ENCODE measurements around the gene MRGPRX2. TPM values are rescaled to one million over a fixed set of nuclear protein-coding genes. Genes with fewer than 3 reads are reported as not detected.

Gene MRGPRX2
- under 1 TPM in 1 of 8 experiments, not detected in 7; 0.38 TPM for total RNA-seq

DNA sequence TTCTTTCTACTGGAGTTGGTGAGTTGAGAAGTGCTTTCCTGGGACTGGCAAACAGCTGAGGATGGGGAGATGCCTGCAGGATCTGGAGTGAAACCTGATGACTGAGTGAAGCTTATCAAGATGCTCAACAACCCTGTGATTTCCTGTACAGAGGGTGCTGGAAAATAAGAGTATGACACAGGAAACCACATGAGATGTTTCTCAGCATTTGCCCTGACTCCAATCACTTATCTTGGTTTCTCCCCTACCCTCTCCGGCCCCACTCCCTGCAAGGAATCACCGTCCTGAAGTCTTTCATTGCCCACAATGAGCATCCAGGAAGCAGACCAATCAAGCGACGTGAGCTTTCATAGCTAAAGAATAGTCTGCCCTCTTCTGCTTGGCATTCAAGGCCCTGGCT is at the start of gene MRGPRX2:
TSS of gene MRGPRX2 (minus strand) at position 89 of the 400 bp plus-strand sequence. CDS start 4,315 bp downstream, outside the sequence.
- in situ Hi-C loops (cut with MboI; ENCODE audit: low pct_unique_long_range_greater_than_20kb in 2 of 9, low sequenced_read_pairs in 9 of 9, unreplicated experiment in 9 of 9): loop anchor here in 5 of 9 experiments (25.0 kb wide), 5 partner anchors 177 to 1277 kb away; partner anchors contain the start of gene E2F8 (in 1 of the 5)
- Histone ChIP-seq H3K4me3 (no peak within 1 kb of the TSS), H3K27ac (no peak within 1 kb of the TSS), H3K4me1 (replicated peaks in 1 of 2) (no peaks in the 10 kb centered on the region)
- no peak for ATAC-seq (replicated peaks in 6 of 8)
- 60 to 88% (median 80%) methylated on average over 1 to 4 of the region's 4 CpGs; no CpG with 5 or more reads in 3 of the 10 experiments for WGBS, 10 experiments

- no peak overlapping the region for H3K4me3 ChIP-seq
- H3K4me1 ChIP-seq (replicated peaks in 1 of 2): no peaks in the 10 kb centered on the region
- ATAC-seq (replicated peaks in 6 of 8): no peak
- in situ Hi-C loops (cut with MboI; ENCODE audit: low pct_unique_long_range_greater_than_20kb in 2 of 9, low sequenced_read_pairs in 9 of 9, unreplicated experiment in 9 of 9): no loop called here
- no peak overlapping the region for H3K27ac ChIP-seq
- WGBS, 10 experiments: 15 to 100% (median 92%) methylated on average over 1 to 3 of the region's 3 CpGs
Measured at GRCh38 chr11:19110295-19110694, 49.8 kb upstream of the MRGPRX2 start.

GRCh38 chr11:19107125-19107524 is 46.6 kb upstream of the MRGPRX2 start:
- no peak for ATAC-seq (replicated peaks in 6 of 8)
- no peaks in the 10 kb centered on the region for H3K4me1 ChIP-seq (replicated peaks in 1 of 2)
- H3K4me3 ChIP-seq: no peak overlapping the region
- 89 to 100% (median 100%) methylated on average over 1 of the region's 1 CpG; no CpG with 5 or more reads in 3 of the 10 experiments for WGBS, 10 experiments
- no peak overlapping the region for H3K27ac ChIP-seq
- in situ Hi-C loops (cut with MboI; ENCODE audit: low pct_unique_long_range_greater_than_20kb in 2 of 9, low sequenced_read_pairs in 9 of 9, unreplicated experiment in 9 of 9): no loop called here

GRCh38 chr11:19105011-19105410 is 44.5 kb upstream of the MRGPRX2 start:
- 0 to 91% (median 50%) methylated on average over 1 of the region's 1 CpG; no CpG with 5 or more reads in 4 of the 10 experiments for WGBS, 10 experiments
- no peak overlapping the region for H3K27ac ChIP-seq
- in situ Hi-C loops (cut with MboI; ENCODE audit: low pct_unique_long_range_greater_than_20kb in 2 of 9, low sequenced_read_pairs in 9 of 9, unreplicated experiment in 9 of 9): no loop called here
- no peak overlapping the region for H3K4me3 ChIP-seq
- no peak for ATAC-seq (replicated peaks in 6 of 8)
- no peaks in the 10 kb centered on the region for H3K4me1 ChIP-seq (replicated peaks in 1 of 2)

DNA sequence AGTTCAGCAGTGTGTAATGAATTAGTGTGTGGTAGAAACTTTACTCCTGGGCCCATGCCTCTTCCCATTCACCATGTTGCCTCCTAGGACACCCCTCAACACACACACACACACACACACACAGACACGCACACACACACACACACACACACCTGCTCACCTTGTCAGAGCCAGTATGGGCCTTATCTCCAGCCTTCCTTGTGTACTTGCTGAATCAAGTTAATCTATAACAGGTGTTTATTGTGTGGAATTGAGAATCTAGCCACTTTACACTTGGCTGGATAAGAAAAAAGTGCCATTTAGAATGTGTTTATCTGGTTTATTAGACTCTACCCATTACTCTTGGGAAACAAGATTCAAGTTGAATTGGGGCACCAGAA is 42.0 kb upstream of the MRGPRX2 start:
- Histone ChIP-seq H3K4me3 (no peak overlapping the region), H3K4me1 (replicated peaks in 1 of 2) (no peaks in the 10 kb centered on the region), H3K27ac (no peak overlapping the region)
- WGBS, 10 experiments: 40 to 83% (median 40%) methylated on average over 1 of the region's 1 CpG; no CpG with 5 or more reads in 7 of the 10 experiments
- in situ Hi-C loops (cut with MboI; ENCODE audit: low pct_unique_long_range_greater_than_20kb in 2 of 9, low sequenced_read_pairs in 9 of 9, unreplicated experiment in 9 of 9): no loop called here
- no peak for ATAC-seq (replicated peaks in 6 of 8)

- 0 to 81% (median 50%) methylated on average over 1 to 4 of the region's 4 CpGs; no CpG with 5 or more reads in 1 of the 10 experiments for WGBS, 10 experiments
- H3K4me3 ChIP-seq: no peak overlapping the region
- no peak overlapping the region for H3K27ac ChIP-seq
- in situ Hi-C loops (cut with MboI; ENCODE audit: low pct_unique_long_range_greater_than_20kb in 2 of 9, low sequenced_read_pairs in 9 of 9, unreplicated experiment in 9 of 9): no loop called here
- ATAC-seq (replicated peaks in 6 of 8): no peak
- H3K4me1 ChIP-seq (replicated peaks in 1 of 2): no peaks in the 10 kb centered on the region
Measured at GRCh38 chr11:19101796-19102520, 41.4 kb upstream of the MRGPRX2 start.

DNA sequence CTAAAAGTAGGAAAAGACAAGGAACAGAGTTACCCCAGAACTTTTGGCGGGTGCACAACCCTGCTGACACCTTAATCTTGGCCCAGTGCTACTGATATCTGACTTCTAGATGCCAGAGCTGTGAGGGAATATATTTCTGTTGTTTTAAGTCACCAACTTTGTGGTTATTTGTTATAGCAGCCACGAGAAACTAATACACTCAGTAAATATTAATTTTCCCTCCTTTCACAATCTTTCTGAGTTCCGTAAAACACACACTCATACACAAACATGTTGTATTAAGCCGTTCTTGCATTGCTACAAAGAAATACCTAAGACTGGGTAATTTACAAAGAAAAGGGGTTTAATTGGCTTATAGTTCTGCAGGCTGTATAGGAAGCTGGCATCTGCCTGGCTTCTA is 40.4 kb upstream of the MRGPRX2 start:
- WGBS, 10 experiments: 19 to 100% (median 71%) methylated on average over 2 to 4 of the region's 4 CpGs; no CpG with 5 or more reads in 1 of the 10 experiments
- Histone ChIP-seq H3K27ac (no peak overlapping the region), H3K4me1 (replicated peaks in 1 of 2) (no peaks in the 10 kb centered on the region), H3K4me3 (no peak overlapping the region)
- no peak for ATAC-seq (replicated peaks in 6 of 8)
- in situ Hi-C loops (cut with MboI; ENCODE audit: low pct_unique_long_range_greater_than_20kb in 2 of 9, low sequenced_read_pairs in 9 of 9, unreplicated experiment in 9 of 9): no loop called here

DNA sequence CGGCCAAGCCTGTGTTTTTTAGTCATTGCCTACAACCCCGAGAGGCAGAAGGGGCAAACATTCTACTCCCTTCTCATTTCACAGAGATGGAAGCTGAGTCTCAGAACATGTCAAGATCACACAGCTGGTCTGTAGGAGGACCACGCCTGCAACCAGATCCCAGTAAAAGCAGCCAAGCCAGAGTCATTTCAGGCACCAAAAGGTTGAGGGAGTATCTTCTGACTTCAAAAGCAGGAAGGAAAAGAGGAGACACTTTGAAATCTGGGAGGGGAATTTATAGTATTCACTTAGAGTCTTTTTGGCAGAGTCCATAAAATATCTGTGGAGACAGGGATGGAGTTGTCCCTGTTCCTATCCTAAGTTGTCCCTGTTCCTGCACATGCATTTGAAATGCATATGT is 38.6 kb upstream of the MRGPRX2 start:
- 17 to 100% (median 67%) methylated on average over 1 to 2 of the region's 3 CpGs; no CpG with 5 or more reads in 6 of the 10 experiments for WGBS, 10 experiments
- no peak overlapping the region for H3K4me3 ChIP-seq
- no peaks in the 10 kb centered on the region for H3K4me1 ChIP-seq (replicated peaks in 1 of 2)
- no peak overlapping the region for H3K27ac ChIP-seq
- in situ Hi-C loops (cut with MboI; ENCODE audit: low pct_unique_long_range_greater_than_20kb in 2 of 9, low sequenced_read_pairs in 9 of 9, unreplicated experiment in 9 of 9): loop anchor here in 5 of 9 experiments (25.0 kb wide), 4 partner anchors 438 to 788 kb away; no protein-coding TSS in a partner anchor
- ATAC-seq (replicated peaks in 6 of 8): peak in 2 of 8 experiments; percentile 33 to 58

DNA sequence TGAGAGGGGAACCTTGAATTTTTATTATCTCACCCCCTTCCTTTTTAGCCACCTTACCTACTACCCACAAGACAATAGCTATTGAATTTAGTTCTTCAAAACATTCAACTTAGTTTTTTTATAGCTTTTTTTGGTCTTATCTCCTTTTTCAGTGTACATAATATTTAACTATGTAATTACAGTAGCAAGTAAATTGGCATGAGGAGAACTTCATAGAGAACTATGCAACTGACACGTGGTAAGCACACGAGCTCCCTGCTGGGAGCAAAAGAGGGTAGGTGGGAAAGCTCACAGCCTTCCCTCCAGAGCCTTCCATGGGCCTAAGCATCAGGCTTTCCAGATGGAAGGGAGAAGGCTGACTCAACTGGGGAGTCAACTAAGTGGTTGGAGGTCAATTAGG is 34.3 kb upstream of the MRGPRX2 start:
- in situ Hi-C loops (cut with MboI; ENCODE audit: low pct_unique_long_range_greater_than_20kb in 2 of 9, low sequenced_read_pairs in 9 of 9, unreplicated experiment in 9 of 9): loop anchor here in 5 of 9 experiments (25.0 kb wide), 4 partner anchors 442 to 792 kb away; no protein-coding TSS in a partner anchor

GRCh38 chr11:19093976-19094375 is 33.5 kb upstream of the MRGPRX2 start:
- Histone ChIP-seq H3K4me3 (no peak overlapping the region), H3K4me1 (replicated peaks in 1 of 2) (no peaks in the 10 kb centered on the region), H3K27ac (no peak overlapping the region)
- WGBS, 10 experiments: 25 to 92% (median 60%) methylated on average over 2 to 4 of the region's 4 CpGs; no CpG with 5 or more reads in 3 of the 10 experiments
- in situ Hi-C loops (cut with MboI; ENCODE audit: low pct_unique_long_range_greater_than_20kb in 2 of 9, low sequenced_read_pairs in 9 of 9, unreplicated experiment in 9 of 9): loop anchor here in 5 of 9 experiments (25.0 kb wide), 4 partner anchors 443 to 793 kb away; no protein-coding TSS in a partner anchor
- peak in 2 of 8 experiments; percentile 33 to 57 for ATAC-seq (replicated peaks in 6 of 8)

More for the DNA sequence above, 34.3 kb upstream of the MRGPRX2 start:
- WGBS, 10 experiments: 0 to 54% (median 29%) methylated on average over 2 of the region's 2 CpGs; no CpG with 5 or more reads in 2 of the 10 experiments
- no peak for ATAC-seq (replicated peaks in 6 of 8)
- no peak overlapping the region for H3K4me3 ChIP-seq
- H3K27ac ChIP-seq: no peak overlapping the region
- no peaks in the 10 kb centered on the region for H3K4me1 ChIP-seq (replicated peaks in 1 of 2)

DNA sequence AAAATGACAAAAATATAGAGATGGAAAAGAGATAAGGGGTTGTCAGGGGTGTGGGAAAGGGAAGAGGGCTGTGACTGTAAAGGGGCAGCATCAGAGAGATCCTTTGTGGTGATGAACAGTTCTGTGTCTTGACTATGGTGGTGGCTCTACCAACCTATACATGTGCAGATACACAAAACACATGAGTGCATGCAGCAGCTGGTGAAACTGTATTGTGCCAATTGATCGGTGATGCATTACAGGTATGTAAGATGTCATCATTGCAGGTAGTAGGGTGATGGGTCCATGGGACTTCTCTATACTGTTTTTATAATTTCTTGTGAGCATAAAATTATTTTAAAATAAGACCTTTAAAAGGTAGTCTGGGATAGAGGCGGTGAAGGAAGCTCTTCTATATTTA is 32.3 kb upstream of the MRGPRX2 start:
- H3K4me1 ChIP-seq (replicated peaks in 1 of 2): no peaks in the 10 kb centered on the region
- H3K4me3 ChIP-seq: no peak overlapping the region
- no peak for ATAC-seq (replicated peaks in 6 of 8)
- H3K27ac ChIP-seq: no peak overlapping the region
- in situ Hi-C loops (cut with MboI; ENCODE audit: low pct_unique_long_range_greater_than_20kb in 2 of 9, low sequenced_read_pairs in 9 of 9, unreplicated experiment in 9 of 9): loop anchor here in 5 of 9 experiments (25.0 kb wide), 4 partner anchors 444 to 794 kb away; no protein-coding TSS in a partner anchor
- WGBS, 10 experiments: 90 to 100% (median 100%) methylated on average over 1 to 2 of the region's 2 CpGs; no CpG with 5 or more reads in 1 of the 10 experiments

GRCh38 chr11:19092342-19092741 is 31.8 kb upstream of the MRGPRX2 start:
- in situ Hi-C loops (cut with MboI; ENCODE audit: low pct_unique_long_range_greater_than_20kb in 2 of 9, low sequenced_read_pairs in 9 of 9, unreplicated experiment in 9 of 9): loop anchor here in 5 of 9 experiments (25.0 kb wide), 4 partner anchors 445 to 795 kb away; no protein-coding TSS in a partner anchor
- Histone ChIP-seq H3K27ac (no peak overlapping the region), H3K4me3 (no peak overlapping the region), H3K4me1 (replicated peaks in 1 of 2) (no peaks in the 10 kb centered on the region)
- ATAC-seq (replicated peaks in 6 of 8): no peak
- 33 to 100% (median 51%) methylated on average over 1 to 3 of the region's 3 CpGs; no CpG with 5 or more reads in 2 of the 10 experiments for WGBS, 10 experiments

- H3K4me1 ChIP-seq (replicated peaks in 1 of 2): no peaks in the 10 kb centered on the region
- in situ Hi-C loops (cut with MboI; ENCODE audit: low pct_unique_long_range_greater_than_20kb in 2 of 9, low sequenced_read_pairs in 9 of 9, unreplicated experiment in 9 of 9): loop anchor here in 5 of 9 experiments (25.0 kb wide), 4 partner anchors 446 to 796 kb away; no protein-coding TSS in a partner anchor
- no peak for ATAC-seq (replicated peaks in 6 of 8)
- no peak overlapping the region for H3K27ac ChIP-seq
- WGBS, 10 experiments: 13 to 100% (median 58%) methylated on average over 1 of the region's 1 CpG; no CpG with 5 or more reads in 4 of the 10 experiments
- no peak overlapping the region for H3K4me3 ChIP-seq
Measured at GRCh38 chr11:19091366-19091765, 30.8 kb upstream of the MRGPRX2 start.
